ENCODE data around the gene CNIH4. TPM values are rescaled to one million over a fixed set of nuclear protein-coding genes. Genes with fewer than 3 reads are reported as not detected.

Gene CNIH4
- total RNA-seq, 1 donor from 2014 or later = 91.8 TPM

DNA sequence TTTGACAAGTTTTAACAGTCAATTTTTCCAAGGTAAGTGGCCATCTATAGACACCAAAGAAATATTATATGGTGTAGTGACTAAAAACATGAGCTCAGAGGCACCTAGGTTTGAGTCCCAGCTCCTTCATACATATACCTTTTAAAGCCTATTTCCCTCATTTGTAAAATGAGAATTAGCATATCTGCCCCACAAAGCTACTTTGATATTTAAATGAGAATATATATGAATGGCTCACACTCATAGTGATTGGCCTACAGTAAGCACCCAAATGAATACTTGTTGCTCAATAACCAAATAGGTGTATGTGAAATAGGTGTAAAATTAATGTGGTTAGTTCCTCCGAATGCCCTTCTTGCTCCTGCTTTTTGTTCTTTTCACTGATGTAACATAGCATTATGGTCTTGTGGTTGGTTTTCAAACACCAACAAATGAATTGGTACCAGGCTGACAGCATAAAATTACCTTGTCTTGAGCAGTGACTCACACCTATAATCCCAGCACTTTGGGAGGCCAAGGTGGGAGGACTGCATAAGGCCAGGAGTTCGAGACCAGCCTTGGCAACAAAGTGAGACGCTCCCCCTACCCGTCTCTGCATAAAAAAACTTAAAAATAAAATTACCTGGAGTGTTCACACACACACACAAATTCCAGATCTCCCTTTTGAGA is 25.3 kb downstream of the CNIH4 start:
- no peak for DNase-seq (ENCODE audit: low spot score)
- no peak overlapping the region for H3K27ac ChIP-seq

DNA sequence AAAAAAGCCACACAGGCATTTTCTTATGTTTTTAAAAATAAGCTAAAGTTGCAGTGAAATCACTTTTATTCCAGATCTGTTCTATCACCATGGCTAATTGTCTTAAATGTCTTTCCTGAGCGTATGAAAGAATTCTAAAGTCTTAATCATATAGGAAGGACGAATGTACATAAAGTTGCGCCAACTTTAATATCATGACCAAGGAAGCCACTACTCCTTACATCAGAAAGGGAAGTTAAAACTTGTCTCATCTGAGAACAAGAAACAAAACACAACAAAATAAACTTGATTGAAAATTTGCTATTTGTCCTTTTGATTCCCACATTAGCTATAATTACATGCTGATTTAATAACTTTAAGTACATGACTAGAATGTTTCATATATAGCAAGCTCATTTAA is 26.5 kb downstream of the CNIH4 start:
- no peak for TF ChIP-seq EZH2 (IDR thresholded peaks at IDR 0.05)
- TF ChIP-seq EZH2phosphoT487 (IDR thresholded peaks at IDR 0.05) = no peak
- TF ChIP-seq CTCF (IDR thresholded peaks at IDR 0.05) = no peak
- no peak for DNase-seq (ENCODE audit: low spot score)
- no peaks in the 10 kb centered on the region for H3K9me3 ChIP-seq (ENCODE audit: low read depth)
- Mint-ChIP-seq H3K4me1 (no peaks in the 10 kb centered on the region), H3K36me3 (peaks cover 4% of the 10 kb centered on the region), H3K27ac (no peak overlapping the region), H3K27me3 (ENCODE audit: insufficient read depth, low read depth) (no peaks in the 10 kb centered on the region), H3K4me3 (no peak overlapping the region), H3K9me3 (no peaks in the 10 kb centered on the region)
- H3K4me1 ChIP-seq = no peaks in the 10 kb centered on the region
- H3K4me3 ChIP-seq = no peak overlapping the region
- H3K79me2 ChIP-seq (ENCODE audit: low read depth) = no peaks in the 10 kb centered on the region
- H4K20me1 ChIP-seq (ENCODE audit: low read depth) = no peaks in the 10 kb centered on the region
- no peak overlapping the region for H2AFZ ChIP-seq (replicated peaks)
- H3K27me3 ChIP-seq = no peaks in the 10 kb centered on the region
- peaks cover 4% of the 10 kb centered on the region for H3K36me3 ChIP-seq
- H3K27ac ChIP-seq = no peak overlapping the region
- H3K9ac ChIP-seq = no peak overlapping the region
- peaks cover 27% of the 10 kb centered on the region for H3F3A ChIP-seq (ENCODE audit: low read depth)
- no peak overlapping the region for H3K4me2 ChIP-seq

More for the DNA sequence above, 25.3 kb downstream of the CNIH4 start:
- Histone ChIP-seq H3K4me2 (no peak overlapping the region), H3K27me3 (no peaks in the 10 kb centered on the region), H3K79me2 (ENCODE audit: low read depth) (no peaks in the 10 kb centered on the region), H3K9ac (no peak overlapping the region), H3F3A (ENCODE audit: low read depth) (peaks cover 30% of the 10 kb centered on the region), H3K4me1 (no peaks in the 10 kb centered on the region), H4K20me1 (ENCODE audit: low read depth) (no peaks in the 10 kb centered on the region), H2AFZ (replicated peaks) (no peak overlapping the region), H3K4me3 (no peak overlapping the region), H3K36me3 (peaks cover 4% of the 10 kb centered on the region), H3K9me3 (ENCODE audit: low read depth) (no peaks in the 10 kb centered on the region)
- H3K4me3 Mint-ChIP-seq = no peak overlapping the region
- no peaks in the 10 kb centered on the region for H3K4me1 Mint-ChIP-seq
- no peak for TF ChIP-seq CTCF (IDR thresholded peaks at IDR 0.05)
- TF ChIP-seq EZH2phosphoT487 (IDR thresholded peaks at IDR 0.05) = no peak
- TF ChIP-seq EZH2 (IDR thresholded peaks at IDR 0.05) = no peak
- peaks cover 8% of the 10 kb centered on the region for H3K36me3 Mint-ChIP-seq
- no peak overlapping the region for H3K27ac Mint-ChIP-seq
- H3K9me3 Mint-ChIP-seq = no peaks in the 10 kb centered on the region
- H3K27me3 Mint-ChIP-seq (ENCODE audit: insufficient read depth, low read depth) = no peaks in the 10 kb centered on the region

DNA sequence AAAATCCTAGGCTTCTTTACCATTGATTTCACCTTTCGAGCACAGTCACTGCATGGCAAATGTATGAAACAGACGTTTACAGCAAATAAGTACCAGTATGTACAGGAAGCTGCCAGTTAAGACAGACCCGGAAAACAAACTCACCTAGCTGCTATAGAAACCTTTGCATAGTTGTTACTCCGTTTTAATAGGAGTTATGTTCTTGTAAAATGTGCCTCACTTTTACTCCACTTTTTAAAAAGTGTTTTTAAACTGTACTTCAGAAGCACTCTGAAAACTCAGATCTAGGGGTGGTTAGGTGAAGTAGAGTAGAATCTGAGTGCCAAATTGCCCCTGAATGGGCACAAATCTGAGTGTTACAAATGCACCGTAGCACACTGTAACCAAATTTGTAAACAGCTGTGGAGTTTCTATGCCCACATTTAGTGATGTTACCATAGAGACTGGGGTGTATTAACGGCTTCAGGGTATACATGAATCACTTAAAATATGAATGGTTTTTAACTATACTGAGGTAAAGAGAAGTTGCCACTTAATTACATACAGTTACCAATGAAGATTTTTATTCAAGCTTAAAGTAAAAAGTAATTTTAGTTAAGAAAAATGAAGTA is 30.7 kb downstream of the CNIH4 start:
- Histone ChIP-seq H3K27ac (no peak overlapping the region), H4K20me1 (ENCODE audit: low read depth) (no peaks in the 10 kb centered on the region), H2AFZ (replicated peaks) (no peak overlapping the region), H3K4me1 (no peaks in the 10 kb centered on the region), H3K9ac (no peak overlapping the region), H3F3A (ENCODE audit: low read depth) (peaks cover 23% of the 10 kb centered on the region), H3K27me3 (no peaks in the 10 kb centered on the region), H3K4me3 (no peak overlapping the region), H3K36me3 (peaks cover 8% of the 10 kb centered on the region), H3K79me2 (ENCODE audit: low read depth) (no peaks in the 10 kb centered on the region), H3K4me2 (no peak overlapping the region), H3K9me3 (ENCODE audit: low read depth) (no peaks in the 10 kb centered on the region)
- no peak overlapping the region for H3K4me3 Mint-ChIP-seq
- no peak for DNase-seq (ENCODE audit: low spot score)
- no peaks in the 10 kb centered on the region for H3K9me3 Mint-ChIP-seq
- TF ChIP-seq EZH2phosphoT487 (IDR thresholded peaks at IDR 0.05) (no peak), CTCF (IDR thresholded peaks at IDR 0.05) (no peak), EZH2 (IDR thresholded peaks at IDR 0.05) (no peak)
- H3K36me3 Mint-ChIP-seq = peaks cover 22% of the 10 kb centered on the region
- no peaks in the 10 kb centered on the region for H3K4me1 Mint-ChIP-seq
- H3K27me3 Mint-ChIP-seq (ENCODE audit: insufficient read depth, low read depth) = no peaks in the 10 kb centered on the region
- no peak overlapping the region for H3K27ac Mint-ChIP-seq
